Measurements from ENCODE around the gene SLX1A.
"Not testable (repeated sequence)": the region's sequence is repeated elsewhere in the genome, so short reads cannot be mapped to it uniquely, and the experiment has no call there.

- not testable (repeated sequence) for TF ChIP-seq POLR2A (IDR thresholded peaks at IDR 0.05)
- TF ChIP-seq, protein P1, sequence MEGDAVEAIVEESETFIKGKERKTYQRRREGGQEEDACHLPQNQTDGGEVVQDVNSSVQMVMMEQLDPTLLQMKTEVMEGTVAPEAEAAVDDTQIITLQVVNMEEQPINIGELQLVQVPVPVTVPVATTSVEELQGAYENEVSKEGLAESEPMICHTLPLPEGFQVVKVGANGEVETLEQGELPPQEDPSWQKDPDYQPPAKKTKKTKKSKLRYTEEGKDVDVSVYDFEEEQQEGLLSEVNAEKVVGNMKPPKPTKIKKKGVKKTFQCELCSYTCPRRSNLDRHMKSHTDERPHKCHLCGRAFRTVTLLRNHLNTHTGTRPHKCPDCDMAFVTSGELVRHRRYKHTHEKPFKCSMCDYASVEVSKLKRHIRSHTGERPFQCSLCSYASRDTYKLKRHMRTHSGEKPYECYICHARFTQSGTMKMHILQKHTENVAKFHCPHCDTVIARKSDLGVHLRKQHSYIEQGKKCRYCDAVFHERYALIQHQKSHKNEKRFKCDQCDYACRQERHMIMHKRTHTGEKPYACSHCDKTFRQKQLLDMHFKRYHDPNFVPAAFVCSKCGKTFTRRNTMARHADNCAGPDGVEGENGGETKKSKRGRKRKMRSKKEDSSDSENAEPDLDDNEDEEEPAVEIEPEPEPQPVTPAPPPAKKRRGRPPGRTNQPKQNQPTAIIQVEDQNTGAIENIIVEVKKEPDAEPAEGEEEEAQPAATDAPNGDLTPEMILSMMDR (IDR thresholded peaks at IDR 0.05) = not testable (repeated sequence)
Observed at GRCh38 chr16:30211414-30211813, 17.7 kb downstream of the SLX1A start.

Measured in thyroid gland (tissue), 4 donors.